HepG2 (cell line): ENCODE results near the gene SEPHS2. TPM values are rescaled to one million over a fixed set of nuclear protein-coding genes. Genes with fewer than 3 reads are reported as not detected.

Experiments
- ASH2L ChIP-seq: fragments of 300-600, 200-600 bp; sonication (generic); IDR thresholded peaks from 2 replicates; pipeline ENCODE4 v1.7.0; 2017; ENCODE audit warnings: low read depth, mild to moderate bottlenecking, moderate library complexity, mixed read lengths, low read length; ENCODE audit not compliant: insufficient read length
- ATF1 ChIP-seq: IDR thresholded peaks from 2 replicates; pipeline ENCODE4 v1.6.1; 2016; ENCODE audit warnings: mild to moderate bottlenecking, control low read depth
- ELF4 ChIP-seq: sonication (generic); formaldehyde crosslinking; IDR thresholded peaks from 2 replicates; pipeline ENCODE4 v1.5.0; 2020; ENCODE audit warnings: missing genetic modification reagents, mild to moderate bottlenecking, moderate library complexity, borderline replicate concordance
- NBN ChIP-seq: fragments of 450-650 bp; conservative IDR thresholded peaks from 2 replicates; pipeline ENCODE4 v1.6.1; 2017
- POLR2AphosphoS5 ChIP-seq: IDR thresholded peaks from 2 replicates; pipeline ENCODE4 v1.6.1; 2012; ENCODE audit warnings: low read depth, low read length
- REPIN1 ChIP-seq: sonication (generic); formaldehyde crosslinking; IDR thresholded peaks from 2 replicates; pipeline ENCODE4 v1.8.0; 2022; ENCODE audit warnings: missing genetic modification reagents, low read depth, mild to moderate bottlenecking, borderline replicate concordance
- RFX3 ChIP-seq: IDR thresholded peaks from 2 replicates; pipeline ENCODE4 v1.6.1; 2016; ENCODE audit warnings: missing biosample characterization, missing genetic modification reagents
- SETDB1 ChIP-seq: sonication (generic); formaldehyde crosslinking; IDR thresholded peaks from 2 replicates; pipeline ENCODE4 v1.5.1; 2020; ENCODE audit warnings: missing genetic modification reagents, mild to moderate bottlenecking, borderline replicate concordance
- ZBTB7B ChIP-seq: sonication (generic); formaldehyde crosslinking; IDR thresholded peaks from 2 replicates; pipeline ENCODE4 v1.4.0; 2020; ENCODE audit warnings: missing genetic modification reagents
- ZC3H4 ChIP-seq: sonication (generic); formaldehyde crosslinking; IDR thresholded peaks from 2 replicates; pipeline ENCODE4 v1.4.0; 2020; ENCODE audit warnings: missing genetic modification reagents, borderline replicate concordance
- ZKSCAN5 ChIP-seq: sonication (generic); formaldehyde crosslinking; IDR thresholded peaks from 2 replicates; pipeline ENCODE4 v1.5.1; 2020; ENCODE audit warnings: mild to moderate bottlenecking, missing genetic modification reagents
- ZNF34 ChIP-seq: sonication (generic); formaldehyde crosslinking; IDR thresholded peaks from 2 replicates; pipeline ENCODE4 v1.4.0; 2020; ENCODE audit warnings: mild to moderate bottlenecking, missing genetic modification reagents, borderline replicate concordance
- ZNF460 ChIP-seq: sonication (generic); formaldehyde crosslinking; IDR thresholded peaks from 2 replicates; pipeline ENCODE4 v1.5.1; 2020; ENCODE audit warnings: missing genetic modification reagents, mild to moderate bottlenecking, borderline replicate concordance
- ZNF468 ChIP-seq: sonication (generic); formaldehyde crosslinking; IDR thresholded peaks from 2 replicates; pipeline ENCODE4 v1.8.0; 2022; ENCODE audit warnings: mild to moderate bottlenecking, moderate library complexity, missing genetic modification reagents
- ZNF782 ChIP-seq: sonication (generic); formaldehyde crosslinking; IDR thresholded peaks from 2 replicates; pipeline ENCODE4 v1.4.0; 2020; ENCODE audit warnings: missing genetic modification reagents, mild to moderate bottlenecking, borderline replicate concordance
- ZNF883 ChIP-seq: sonication (generic); formaldehyde crosslinking; IDR thresholded peaks from 2 replicates; pipeline ENCODE4 v1.5.1; 2020; ENCODE audit warnings: mild to moderate bottlenecking, missing genetic modification reagents; ENCODE audit errors: not compliant biosample characterization
- ZSCAN31 ChIP-seq: sonication (generic); formaldehyde crosslinking; IDR thresholded peaks from 2 replicates; pipeline ENCODE4 v1.5.0; 2020; ENCODE audit warnings: low read depth, mild to moderate bottlenecking, missing genetic modification reagents
- polyA plus RNA-seq, 8 experiments: library from polyadenylated mRNA; depleted of rRNA in 3 of 8; stranded (reverse) in 7 of 8; unstranded in 1 of 8; fragments of >200 nt; fragmentation: Illumina TruSeq in 4 of 8; extraction: Trizol in 4 of 8; gene quantifications; 2 replicates each; pipeline versions ENCODE4 v1.2.1 to v1.2.3, GENCODE V29; 2011 to 2016; ENCODE audit warnings: low read depth in 4 of 8, missing spikeins in 1 of 8, mixed read lengths in 1 of 8; ENCODE audit not compliant: insufficient read depth in 1 of 8
- total RNA-seq, 5 experiments: library from RNA; depleted of rRNA; stranded (reverse); fragments of >200 nt; fragmentation: Illumina TruSeq; extraction: Trizol; gene quantifications; 2 replicates each; pipeline ENCODE4 v1.2.3, GENCODE V29; 2016; ENCODE audit warnings: low read depth in 1 of 5
- TF ChIP-seq, protein P1 (sequence below): IDR thresholded peaks from 2 replicates; pipeline ENCODE4 v1.6.1; 2016; ENCODE audit warnings: control low read depth
- TF ChIP-seq, protein P2 (sequence below): sonication (generic); formaldehyde crosslinking; IDR thresholded peaks from 2 replicates; pipeline ENCODE4 v1.8.1; 2023; ENCODE audit warnings: mild to moderate bottlenecking, missing genetic modification reagents
- TF ChIP-seq, protein P3 (sequence below): sonication (generic); formaldehyde crosslinking; conservative IDR thresholded peaks from 2 replicates; pipeline ENCODE4 v1.8.0; 2022; ENCODE audit warnings: missing genetic modification reagents
- TF ChIP-seq, protein P4 (sequence below): sonication (generic); formaldehyde crosslinking; IDR thresholded peaks from 2 replicates; pipeline ENCODE4 v1.5.1; 2020; ENCODE audit warnings: mild to moderate bottlenecking, missing genetic modification reagents, moderate library complexity
- TF ChIP-seq, protein P5 (sequence below): sonication (generic); formaldehyde crosslinking; IDR thresholded peaks from 2 replicates; pipeline ENCODE4 v1.5.0; 2020; ENCODE audit warnings: mild to moderate bottlenecking, low read depth, missing genetic modification reagents, borderline replicate concordance

SEPHS2 gene
- total and polyA plus RNA-seq, 2 of the 13 experiments (the other 11 are each of a cell fraction or from before 2014, with no cell fraction given) = 20.7 to 127 TPM

DNA sequence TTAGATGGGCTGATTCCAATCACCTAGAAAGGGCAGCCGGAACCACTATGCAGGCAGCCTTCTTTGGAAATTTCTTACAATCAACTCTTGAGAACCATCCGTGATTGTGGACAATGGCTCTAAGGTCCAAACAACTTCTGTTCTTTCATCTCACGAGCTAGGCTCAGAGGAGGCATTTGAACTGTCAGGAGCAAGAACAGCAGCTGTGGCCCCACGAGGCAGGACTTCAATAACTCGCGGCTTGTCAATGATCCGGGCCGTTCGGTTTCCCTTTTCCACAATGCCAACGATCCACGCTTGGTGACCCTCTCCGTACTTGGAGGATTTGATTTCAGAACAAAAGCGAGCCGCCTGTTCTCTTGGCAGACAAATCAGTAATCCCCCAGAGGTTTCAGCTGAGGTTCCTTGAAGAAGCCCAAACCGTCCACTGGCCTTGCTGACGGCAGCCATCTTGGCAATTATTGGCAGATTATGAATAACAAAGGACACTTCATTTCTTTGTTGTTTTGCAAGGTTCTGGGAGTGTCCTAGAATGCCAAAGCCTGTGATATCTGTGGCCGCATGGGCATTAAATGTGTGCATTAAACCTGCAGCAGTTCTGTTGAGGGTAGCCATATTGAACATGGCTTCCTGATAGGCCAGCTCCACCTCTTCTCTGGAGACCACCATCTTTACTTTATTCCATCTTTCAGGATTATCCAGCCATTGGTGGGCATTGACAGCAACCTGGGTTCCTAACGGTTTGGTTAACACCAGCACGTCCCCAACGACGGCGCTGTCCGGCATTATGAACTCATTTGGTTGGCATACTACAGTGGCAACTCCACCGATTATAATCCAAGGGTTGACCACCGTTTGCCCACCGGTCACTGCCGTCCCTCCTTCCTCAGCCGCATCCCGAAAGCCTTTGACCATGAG lies 1.2 kb downstream of the SEPHS2 start (continued):
- TF ChIP-seq ZNF460 (CRISPR knock-in tag) = no peak
- no peak for TF ChIP-seq ELF4 (CRISPR knock-in tag)
- TF ChIP-seq ZNF468 (CRISPR knock-in tag) = no peak
- no peak for TF ChIP-seq ZSCAN31
- TF ChIP-seq ZC3H4 (CRISPR knock-in tag) = 0 out of 2 replicates have a peak, but pooled peaks have one; percentile 19
- TF ChIP-seq ASH2L = no peak
- TF ChIP-seq, protein P1, sequence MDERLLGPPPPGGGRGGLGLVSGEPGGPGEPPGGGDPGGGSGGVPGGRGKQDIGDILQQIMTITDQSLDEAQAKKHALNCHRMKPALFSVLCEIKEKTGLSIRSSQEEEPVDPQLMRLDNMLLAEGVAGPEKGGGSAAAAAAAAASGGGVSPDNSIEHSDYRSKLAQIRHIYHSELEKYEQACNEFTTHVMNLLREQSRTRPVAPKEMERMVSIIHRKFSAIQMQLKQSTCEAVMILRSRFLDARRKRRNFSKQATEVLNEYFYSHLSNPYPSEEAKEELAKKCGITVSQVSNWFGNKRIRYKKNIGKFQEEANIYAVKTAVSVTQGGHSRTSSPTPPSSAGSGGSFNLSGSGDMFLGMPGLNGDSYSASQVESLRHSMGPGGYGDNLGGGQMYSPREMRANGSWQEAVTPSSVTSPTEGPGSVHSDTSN (CRISPR knock-in tag) = no peak
- TF ChIP-seq NBN = no peak
- no peak for TF ChIP-seq ZKSCAN5 (CRISPR knock-in tag)
- TF ChIP-seq RFX3 (CRISPR knock-in tag) = no peak
- TF ChIP-seq, protein P2, sequence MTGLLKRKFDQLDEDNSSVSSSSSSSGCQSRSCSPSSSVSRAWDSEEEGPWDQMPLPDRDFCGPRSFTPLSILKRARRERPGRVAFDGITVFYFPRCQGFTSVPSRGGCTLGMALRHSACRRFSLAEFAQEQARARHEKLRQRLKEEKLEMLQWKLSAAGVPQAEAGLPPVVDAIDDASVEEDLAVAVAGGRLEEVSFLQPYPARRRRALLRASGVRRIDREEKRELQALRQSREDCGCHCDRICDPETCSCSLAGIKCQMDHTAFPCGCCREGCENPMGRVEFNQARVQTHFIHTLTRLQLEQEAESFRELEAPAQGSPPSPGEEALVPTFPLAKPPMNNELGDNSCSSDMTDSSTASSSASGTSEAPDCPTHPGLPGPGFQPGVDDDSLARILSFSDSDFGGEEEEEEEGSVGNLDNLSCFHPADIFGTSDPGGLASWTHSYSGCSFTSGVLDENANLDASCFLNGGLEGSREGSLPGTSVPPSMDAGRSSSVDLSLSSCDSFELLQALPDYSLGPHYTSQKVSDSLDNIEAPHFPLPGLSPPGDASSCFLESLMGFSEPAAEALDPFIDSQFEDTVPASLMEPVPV (CRISPR knock-in tag) = no peak
- TF ChIP-seq ZBTB7B (CRISPR knock-in tag) = no peak
- no peak for TF ChIP-seq REPIN1 (CRISPR knock-in tag)
- TF ChIP-seq ZNF34 (CRISPR knock-in tag) = no peak
- TF ChIP-seq ATF1 (CRISPR knock-in tag) = no peak
- TF ChIP-seq, protein P3, sequence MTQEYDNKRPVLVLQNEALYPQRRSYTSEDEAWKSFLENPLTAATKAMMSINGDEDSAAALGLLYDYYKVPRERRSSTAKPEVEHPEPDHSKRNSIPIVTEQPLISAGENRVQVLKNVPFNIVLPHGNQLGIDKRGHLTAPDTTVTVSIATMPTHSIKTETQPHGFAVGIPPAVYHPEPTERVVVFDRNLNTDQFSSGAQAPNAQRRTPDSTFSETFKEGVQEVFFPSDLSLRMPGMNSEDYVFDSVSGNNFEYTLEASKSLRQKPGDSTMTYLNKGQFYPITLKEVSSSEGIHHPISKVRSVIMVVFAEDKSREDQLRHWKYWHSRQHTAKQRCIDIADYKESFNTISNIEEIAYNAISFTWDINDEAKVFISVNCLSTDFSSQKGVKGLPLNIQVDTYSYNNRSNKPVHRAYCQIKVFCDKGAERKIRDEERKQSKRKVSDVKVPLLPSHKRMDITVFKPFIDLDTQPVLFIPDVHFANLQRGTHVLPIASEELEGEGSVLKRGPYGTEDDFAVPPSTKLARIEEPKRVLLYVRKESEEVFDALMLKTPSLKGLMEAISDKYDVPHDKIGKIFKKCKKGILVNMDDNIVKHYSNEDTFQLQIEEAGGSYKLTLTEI (CRISPR knock-in tag) = no peak
- TF ChIP-seq ZNF883 (CRISPR knock-in tag) = no peak
- no peak for TF ChIP-seq POLR2AphosphoS5
- TF ChIP-seq ZNF782 (CRISPR knock-in tag) = 0 out of 2 replicates have a peak, but pooled peaks have one; percentile 27
- TF ChIP-seq, protein P4, sequence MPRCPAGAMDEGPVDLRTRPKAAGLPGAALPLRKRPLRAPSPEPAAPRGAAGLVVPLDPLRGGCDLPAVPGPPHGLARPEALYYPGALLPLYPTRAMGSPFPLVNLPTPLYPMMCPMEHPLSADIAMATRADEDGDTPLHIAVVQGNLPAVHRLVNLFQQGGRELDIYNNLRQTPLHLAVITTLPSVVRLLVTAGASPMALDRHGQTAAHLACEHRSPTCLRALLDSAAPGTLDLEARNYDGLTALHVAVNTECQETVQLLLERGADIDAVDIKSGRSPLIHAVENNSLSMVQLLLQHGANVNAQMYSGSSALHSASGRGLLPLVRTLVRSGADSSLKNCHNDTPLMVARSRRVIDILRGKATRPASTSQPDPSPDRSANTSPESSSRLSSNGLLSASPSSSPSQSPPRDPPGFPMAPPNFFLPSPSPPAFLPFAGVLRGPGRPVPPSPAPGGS (CRISPR knock-in tag) = no peak
- TF ChIP-seq, protein P5, sequence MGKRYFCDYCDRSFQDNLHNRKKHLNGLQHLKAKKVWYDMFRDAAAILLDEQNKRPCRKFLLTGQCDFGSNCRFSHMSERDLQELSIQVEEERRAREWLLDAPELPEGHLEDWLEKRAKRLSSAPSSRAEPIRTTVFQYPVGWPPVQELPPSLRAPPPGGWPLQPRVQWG (CRISPR knock-in tag) = no peak
- no peak for TF ChIP-seq SETDB1
